Measurements from ENCODE around the gene SYVN1. TPM values are rescaled to one million over a fixed set of nuclear protein-coding genes. Genes with fewer than 3 reads are reported as not detected.

The SYVN1 gene
- total RNA-seq, 2 experiments from 2014 or later = 89.1 to 96.8 TPM

DNA sequence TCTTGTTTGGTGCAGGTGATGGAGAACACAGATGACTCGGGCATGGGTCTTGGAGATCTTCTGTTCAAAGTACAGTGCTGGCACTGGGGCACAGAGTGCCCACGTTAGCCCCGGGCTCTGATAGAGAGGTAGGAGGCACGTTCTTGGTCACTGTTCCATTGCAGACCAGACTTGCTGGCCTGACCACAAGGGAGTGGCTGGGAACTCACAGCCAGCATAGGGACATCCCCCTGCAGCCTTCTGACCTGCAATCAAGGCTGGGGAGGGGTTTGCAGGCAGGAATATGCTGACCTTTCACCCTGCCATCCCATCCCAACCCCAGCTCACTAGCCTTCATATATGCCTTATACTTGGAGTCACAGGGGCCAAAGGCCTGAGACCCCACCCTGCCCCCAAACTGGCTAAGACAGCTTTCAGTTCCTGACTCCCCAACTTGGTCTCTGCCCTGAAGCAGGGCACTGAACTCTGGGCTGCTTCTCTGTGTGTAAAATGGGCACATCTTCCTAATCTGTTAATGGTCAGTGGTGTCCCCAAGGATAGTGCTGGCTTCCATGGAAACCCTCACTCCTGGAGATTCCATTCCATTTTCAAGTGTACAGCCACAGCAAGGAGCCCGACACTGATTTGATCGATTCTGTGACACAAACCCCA, 7.6 kb downstream of the SYVN1 start:
- TF ChIP-seq, protein P1, sequence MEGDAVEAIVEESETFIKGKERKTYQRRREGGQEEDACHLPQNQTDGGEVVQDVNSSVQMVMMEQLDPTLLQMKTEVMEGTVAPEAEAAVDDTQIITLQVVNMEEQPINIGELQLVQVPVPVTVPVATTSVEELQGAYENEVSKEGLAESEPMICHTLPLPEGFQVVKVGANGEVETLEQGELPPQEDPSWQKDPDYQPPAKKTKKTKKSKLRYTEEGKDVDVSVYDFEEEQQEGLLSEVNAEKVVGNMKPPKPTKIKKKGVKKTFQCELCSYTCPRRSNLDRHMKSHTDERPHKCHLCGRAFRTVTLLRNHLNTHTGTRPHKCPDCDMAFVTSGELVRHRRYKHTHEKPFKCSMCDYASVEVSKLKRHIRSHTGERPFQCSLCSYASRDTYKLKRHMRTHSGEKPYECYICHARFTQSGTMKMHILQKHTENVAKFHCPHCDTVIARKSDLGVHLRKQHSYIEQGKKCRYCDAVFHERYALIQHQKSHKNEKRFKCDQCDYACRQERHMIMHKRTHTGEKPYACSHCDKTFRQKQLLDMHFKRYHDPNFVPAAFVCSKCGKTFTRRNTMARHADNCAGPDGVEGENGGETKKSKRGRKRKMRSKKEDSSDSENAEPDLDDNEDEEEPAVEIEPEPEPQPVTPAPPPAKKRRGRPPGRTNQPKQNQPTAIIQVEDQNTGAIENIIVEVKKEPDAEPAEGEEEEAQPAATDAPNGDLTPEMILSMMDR (IDR thresholded peaks at IDR 0.05) = no peak
- H3K36me3 Mint-ChIP-seq (ENCODE audit: low read depth) = peaks cover 90% of the 10 kb centered on the region
- no peak overlapping the region for H3K4me3 Mint-ChIP-seq
- intact Hi-C loops (cut with DNase I, micrococcal nuclease) = no loop called here
- ATAC-seq (ENCODE audit: poor library complexity) = no peak
- POLR2A ChIA-PET = no interaction called here
- Histone ChIP-seq H3K27ac (ENCODE audit: low read depth in 1 of 2, low read length in 2 of 2) (no peak overlapping the region), H3K36me3 (ENCODE audit: insufficient read depth, low read length) (peaks cover 78% of the 10 kb centered on the region), H3K27me3 (ENCODE audit: control insufficient read depth in 1 of 2, insufficient read depth in 2 of 2, low read length in 2 of 2) (no peaks in the 10 kb centered on the region), H3K4me3 (ENCODE audit: low read length) (no peak overlapping the region), H3K4me1 (ENCODE audit: insufficient read depth, low read length) (peaks cover 24% of the 10 kb centered on the region), H3K9me3 (ENCODE audit: control insufficient read depth in 1 of 2, insufficient read depth in 1 of 2, low read length in 2 of 2) (no peaks in the 10 kb centered on the region)
- no peaks in the 10 kb centered on the region for H3K9me3 Mint-ChIP-seq
- CTCF ChIA-PET = no interaction called here
- no peaks in the 10 kb centered on the region for H3K27me3 Mint-ChIP-seq
- H3K27ac Mint-ChIP-seq = no peak overlapping the region
- DNase-seq = no peak
- H3K4me1 Mint-ChIP-seq (ENCODE audit: low read depth) = peaks cover 24% of the 10 kb centered on the region

DNA sequence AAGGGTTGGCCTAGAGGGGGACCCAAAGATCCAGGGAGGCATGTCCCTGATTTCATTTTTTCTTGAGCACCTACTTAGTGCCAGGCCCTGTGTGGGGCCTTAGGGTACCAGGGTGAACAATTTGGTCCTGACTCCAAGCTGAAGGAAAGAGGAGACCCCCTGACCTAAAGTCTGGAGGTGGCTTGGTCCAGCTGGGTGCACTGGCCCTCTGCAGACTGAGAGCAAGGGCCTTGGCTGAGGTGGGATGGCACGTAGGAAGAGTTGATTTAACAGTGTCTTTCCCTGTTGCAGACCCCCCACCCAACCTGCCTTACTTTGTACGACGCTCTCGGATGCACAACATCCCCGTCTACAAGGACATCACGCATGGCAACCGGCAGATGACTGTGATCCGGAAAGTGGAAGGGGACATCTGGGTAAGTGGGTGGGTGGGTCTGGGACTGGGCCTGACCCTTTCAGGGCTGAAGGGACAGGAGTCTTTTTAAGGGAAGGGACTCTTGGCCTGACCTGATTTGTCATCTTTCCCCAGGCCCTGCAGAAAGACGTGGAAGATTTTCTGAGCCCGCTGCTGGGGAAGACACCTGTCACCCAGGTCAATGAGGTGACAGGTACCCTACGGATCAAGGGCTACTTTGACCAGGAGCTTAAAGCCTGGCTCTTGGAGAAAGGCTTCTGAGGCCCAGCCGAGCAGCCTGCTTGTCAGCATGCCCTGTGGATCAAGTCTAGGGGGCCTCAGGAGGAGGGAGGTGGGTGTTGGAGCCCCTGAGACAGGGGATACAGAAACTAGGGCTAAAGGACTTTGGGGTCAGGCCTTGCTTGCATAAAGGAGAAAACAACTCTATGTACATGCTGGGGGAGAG, 8.9 kb downstream of the SYVN1 start:
- no peak overlapping the region for H3K27ac Mint-ChIP-seq
- DNase-seq (no peak), ATAC-seq (ENCODE audit: poor library complexity) (no peak)
- no peak overlapping the region for H3K27ac ChIP-seq (ENCODE audit: low read depth in 1 of 2, low read length in 2 of 2)
- H3K27me3 Mint-ChIP-seq = no peaks in the 10 kb centered on the region
- H3K9me3 ChIP-seq (ENCODE audit: control insufficient read depth in 1 of 2, insufficient read depth in 1 of 2, low read length in 2 of 2) = no peaks in the 10 kb centered on the region
- TF ChIP-seq, protein P1 (IDR thresholded peaks at IDR 0.05) = no peak
- H3K36me3 Mint-ChIP-seq (ENCODE audit: low read depth) = peaks cover 91% of the 10 kb centered on the region
- peak overlapping the region; percentile 20 for H3K4me3 Mint-ChIP-seq
- intact Hi-C loops (cut with DNase I, micrococcal nuclease) = no loop called here
- H3K4me1 ChIP-seq (ENCODE audit: insufficient read depth, low read length) = peaks cover 32% of the 10 kb centered on the region
- H3K36me3 ChIP-seq (ENCODE audit: insufficient read depth, low read length) = peaks cover 73% of the 10 kb centered on the region
- peaks cover 32% of the 10 kb centered on the region for H3K4me1 Mint-ChIP-seq (ENCODE audit: low read depth)
- no peaks in the 10 kb centered on the region for H3K9me3 Mint-ChIP-seq
- ChIA-PET CTCF (interaction anchor here (1.5 kb wide), 1 partner anchor 15 kb away, joined by 3 read pairs; no protein-coding TSS in a partner anchor), POLR2A (no interaction called here)
- no peaks in the 10 kb centered on the region for H3K27me3 ChIP-seq (ENCODE audit: control insufficient read depth in 1 of 2, insufficient read depth in 2 of 2, low read length in 2 of 2)
- no peak overlapping the region for H3K4me3 ChIP-seq (ENCODE audit: low read length)

DNA sequence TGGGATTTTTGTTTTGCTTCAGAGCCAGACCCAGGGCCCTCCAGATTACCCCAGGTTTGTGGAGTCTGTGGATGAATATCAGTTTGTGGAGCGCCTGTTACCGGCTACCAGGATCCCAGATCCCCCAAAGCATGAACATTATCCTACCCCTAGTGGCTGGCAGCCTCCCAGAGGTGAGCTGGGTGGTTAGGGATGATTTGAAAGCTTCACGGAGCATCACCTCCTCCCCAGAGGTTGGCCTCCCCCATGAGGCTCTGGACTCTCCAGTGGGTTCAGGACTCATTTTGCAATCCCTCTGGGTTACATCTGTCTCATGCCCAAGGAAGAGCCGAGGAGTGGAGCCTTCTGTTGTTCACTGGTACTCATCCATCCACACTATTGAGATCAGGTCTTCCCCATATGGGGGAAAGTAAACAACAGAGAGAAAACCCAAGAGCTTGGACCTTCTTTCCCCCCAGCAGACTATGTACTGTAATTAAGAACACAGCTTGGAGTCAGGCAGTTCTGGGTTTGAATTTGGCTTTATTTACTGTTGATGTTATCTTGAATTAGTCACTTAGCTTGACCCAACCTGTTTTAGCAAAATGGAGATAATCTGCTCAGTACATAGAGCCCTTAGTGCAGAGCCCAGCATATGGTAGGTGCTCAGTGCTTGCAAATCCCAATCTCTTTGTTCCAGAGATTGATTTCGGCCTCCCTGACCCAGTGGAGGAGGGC, 9.7 kb downstream of the SYVN1 start:
- Mint-ChIP-seq H3K27ac (peak overlapping the region; percentile 77), H3K4me1 (ENCODE audit: low read depth) (peaks cover 35% of the 10 kb centered on the region), H3K9me3 (no peaks in the 10 kb centered on the region), H3K36me3 (ENCODE audit: low read depth) (peaks cover 92% of the 10 kb centered on the region), H3K4me3 (peak overlapping the region; percentile 67), H3K27me3 (no peaks in the 10 kb centered on the region)
- Histone ChIP-seq H3K4me1 (ENCODE audit: insufficient read depth, low read length) (peaks cover 33% of the 10 kb centered on the region), H3K9me3 (ENCODE audit: control insufficient read depth in 1 of 2, insufficient read depth in 1 of 2, low read length in 2 of 2) (no peaks in the 10 kb centered on the region), H3K27ac (ENCODE audit: low read depth in 1 of 2, low read length in 2 of 2) (no peak overlapping the region), H3K4me3 (ENCODE audit: low read length) (no peak overlapping the region), H3K36me3 (ENCODE audit: insufficient read depth, low read length) (peaks cover 73% of the 10 kb centered on the region), H3K27me3 (ENCODE audit: control insufficient read depth in 1 of 2, insufficient read depth in 2 of 2, low read length in 2 of 2) (no peaks in the 10 kb centered on the region)
- no peak for ATAC-seq (ENCODE audit: poor library complexity)
- TF ChIP-seq, protein P1 (IDR thresholded peaks at IDR 0.05) = no peak
- DNase-seq = no peak
- intact Hi-C loops (cut with DNase I, micrococcal nuclease) = loop anchor here in 1 of 2 experiments (5.0 kb wide), 1 partner anchor 207 kb away; the partner anchor contains the start of gene ATG2A
- ChIA-PET CTCF (interaction anchor here (1.5 kb wide), 1 partner anchor 14 kb away, joined by 3 read pairs; no protein-coding TSS in a partner anchor), POLR2A (interaction anchor here (0.9 kb wide), 1 partner anchor 10 kb away, joined by 5 read pairs; no protein-coding TSS in a partner anchor)

Data from CD4-positive, alpha-beta T cell (primary cell).